ENCODE data around the gene PRICKLE3.

PRICKLE3 gene

DNA sequence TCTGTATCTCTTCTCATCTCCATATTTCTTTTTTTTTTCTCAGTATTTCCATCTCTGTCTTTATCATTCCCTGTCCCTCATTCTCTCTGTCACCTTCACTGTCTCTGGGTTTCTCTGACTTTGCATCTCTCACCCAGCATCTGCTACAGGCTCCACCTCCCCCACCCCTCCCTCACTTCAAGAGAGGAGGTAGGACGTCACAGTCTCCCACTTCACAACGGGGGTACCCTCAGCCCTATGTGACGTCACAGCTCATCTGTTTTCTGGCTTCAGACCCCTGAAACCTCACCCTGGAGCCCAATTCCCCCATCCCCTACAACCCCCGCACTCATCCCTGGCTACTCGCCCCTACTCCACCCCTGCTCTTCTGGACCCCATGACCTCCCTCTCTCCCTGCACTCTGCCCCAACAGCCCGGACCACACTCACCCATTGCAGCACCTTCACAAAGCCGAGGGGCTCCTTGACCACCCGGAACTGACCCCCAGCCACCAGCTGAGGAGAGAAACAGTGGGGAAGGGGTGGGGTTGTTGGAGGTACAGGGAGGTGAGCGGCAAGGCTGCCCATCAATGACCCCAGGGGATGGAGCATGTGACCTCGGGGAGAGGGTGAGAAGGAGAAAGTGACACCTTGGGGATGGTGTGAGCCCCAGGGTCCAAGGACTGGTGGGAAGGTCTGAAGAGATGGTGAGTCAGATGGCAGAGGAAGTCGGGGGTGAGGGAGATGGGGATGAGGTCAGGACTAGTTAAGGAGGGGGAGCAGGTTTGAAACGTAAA lies 12.6 kb upstream of the PRICKLE3 start:
- H3K27me3 Mint-ChIP-seq, result peaks cover 20% of the 10 kb centered on the region
- no peak for DNase-seq
- peak overlapping the region; percentile 51 for H3K4me3 Mint-ChIP-seq
- H3K27ac Mint-ChIP-seq, result no peak overlapping the region
- peaks cover 23% of the 10 kb centered on the region for H3K4me1 Mint-ChIP-seq (ENCODE audit: low read depth)
- H3K9me3 Mint-ChIP-seq, result no peaks in the 10 kb centered on the region
- no peaks in the 10 kb centered on the region for H3K36me3 Mint-ChIP-seq (ENCODE audit: low read depth)

DNA sequence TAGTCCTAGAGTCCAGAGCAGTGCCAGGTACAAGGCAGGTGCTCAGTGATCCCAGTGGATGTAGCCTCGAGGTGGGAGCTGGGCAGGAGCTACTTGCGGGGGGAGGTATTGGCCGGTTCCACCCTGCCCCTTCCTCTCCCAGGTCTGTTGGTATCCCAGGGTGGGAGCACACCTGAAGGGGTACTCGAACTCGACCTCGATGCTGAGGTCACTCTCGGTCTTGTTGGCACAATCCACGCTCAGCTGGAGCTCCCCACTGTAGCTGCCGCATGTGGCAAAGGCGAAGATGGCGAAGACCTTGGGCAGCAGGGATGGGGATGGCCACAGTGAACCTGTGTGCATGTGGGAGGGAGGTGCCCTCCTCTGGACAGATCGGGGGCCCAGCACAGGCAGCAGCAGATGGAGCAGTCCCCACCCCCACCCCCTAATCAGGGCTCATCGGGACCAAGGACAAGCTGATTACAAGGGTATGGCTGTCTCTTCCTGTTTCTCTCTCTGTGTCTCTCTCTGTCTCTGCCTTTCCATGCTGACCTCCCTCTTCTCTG lies 11.4 kb upstream of the PRICKLE3 start:
- H3K36me3 Mint-ChIP-seq (ENCODE audit: low read depth), result no peaks in the 10 kb centered on the region
- no peak overlapping the region for H3K27ac Mint-ChIP-seq
- peaks cover 16% of the 10 kb centered on the region for H3K27me3 Mint-ChIP-seq
- DNase-seq, result no peak
- no peak overlapping the region for H3K4me3 Mint-ChIP-seq
- H3K9me3 Mint-ChIP-seq, result no peaks in the 10 kb centered on the region
- H3K4me1 Mint-ChIP-seq (ENCODE audit: low read depth), result peaks cover 34% of the 10 kb centered on the region

DNA sequence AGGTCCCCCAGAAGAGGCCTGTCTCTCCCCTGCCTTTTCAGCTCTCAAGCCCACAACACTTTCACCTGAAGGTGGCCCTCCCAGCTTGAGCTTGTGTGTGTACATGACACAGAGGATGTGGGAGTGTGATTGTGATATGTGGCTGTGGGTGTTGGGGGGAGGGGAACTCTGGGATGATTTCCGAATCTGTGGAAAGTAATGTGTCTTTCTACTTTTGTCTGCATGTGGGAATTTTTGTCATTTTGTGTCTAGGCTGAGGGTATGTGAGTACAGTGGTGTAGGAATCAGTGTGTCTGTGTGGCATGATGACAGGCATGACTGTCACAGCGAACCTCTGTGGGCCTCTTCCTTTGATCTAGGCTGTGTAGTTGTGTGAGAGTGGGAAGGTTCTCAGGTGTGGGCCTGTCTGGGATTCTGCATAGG lies 7.4 kb upstream of the PRICKLE3 start:
- Mint-ChIP-seq H3K27ac (peak overlapping the region; percentile 73), H3K4me3 (no peak overlapping the region), H3K4me1 (ENCODE audit: low read depth) (peaks cover 33% of the 10 kb centered on the region)

DNA sequence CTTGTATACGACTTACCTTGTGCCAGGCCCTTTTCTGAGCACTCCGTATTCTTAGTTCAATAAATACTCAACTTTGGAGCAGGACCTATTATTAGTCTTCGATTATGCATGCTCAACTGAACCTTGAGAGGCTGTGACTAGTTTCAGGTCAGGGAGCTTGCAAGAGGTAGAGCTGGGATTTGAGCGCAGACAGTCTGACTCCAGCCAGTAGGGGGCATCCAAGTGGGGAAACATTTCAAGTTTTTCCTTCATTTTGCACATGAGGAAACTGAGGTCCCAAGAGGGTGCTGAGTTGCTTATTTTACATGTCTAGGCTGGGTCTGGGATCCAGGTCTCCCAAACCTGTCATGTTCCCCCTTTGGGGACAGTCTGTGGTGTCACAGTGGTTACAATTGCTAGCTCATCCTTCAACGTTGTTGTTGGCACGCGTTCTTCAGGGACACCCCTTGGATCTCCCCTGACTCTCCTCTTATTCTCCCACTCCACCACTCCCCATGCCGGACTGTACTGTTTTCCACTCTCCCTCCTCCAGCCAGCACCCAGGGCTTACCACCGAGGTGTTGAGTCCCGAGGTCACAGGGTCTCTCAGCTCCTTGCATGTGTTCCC lies 6.7 kb upstream of the PRICKLE3 start:
- Mint-ChIP-seq H3K27ac (peak overlapping the region; percentile 73), H3K4me3 (peak overlapping the region; percentile 49), H3K36me3 (ENCODE audit: low read depth) (peaks cover 2% of the 10 kb centered on the region), H3K27me3 (peaks cover 10% of the 10 kb centered on the region), H3K9me3 (no peaks in the 10 kb centered on the region), H3K4me1 (ENCODE audit: low read depth) (peaks cover 27% of the 10 kb centered on the region)
- no peak for DNase-seq

More for the DNA sequence above, 7.4 kb upstream of the PRICKLE3 start:
- peaks cover 2% of the 10 kb centered on the region for H3K36me3 Mint-ChIP-seq (ENCODE audit: low read depth)
- peaks cover 17% of the 10 kb centered on the region for H3K27me3 Mint-ChIP-seq
- no peaks in the 10 kb centered on the region for H3K9me3 Mint-ChIP-seq
- no peak for DNase-seq

DNA sequence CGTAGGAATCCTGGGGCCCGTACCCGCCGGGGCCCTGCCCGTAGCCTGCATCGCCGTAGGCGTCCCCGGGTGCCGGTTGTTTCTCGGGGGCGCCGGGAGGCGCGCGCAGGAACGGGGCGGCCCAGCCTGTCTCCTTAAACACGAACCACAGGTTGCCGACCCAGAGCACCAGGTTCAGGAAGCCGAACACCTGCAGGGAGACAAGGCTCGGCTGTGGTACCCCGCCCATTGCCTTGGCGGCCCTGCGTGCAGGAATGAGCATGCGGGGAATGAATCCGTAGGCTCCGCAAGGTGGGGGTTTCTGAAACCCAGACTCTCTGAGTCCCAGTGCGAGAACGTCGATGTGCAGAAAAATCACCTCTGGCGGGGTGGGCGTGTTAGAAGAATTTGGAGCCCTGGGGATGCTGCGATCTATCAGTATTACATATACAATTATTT lies 5.4 kb upstream of the PRICKLE3 start:
- Mint-ChIP-seq H3K27me3 (peaks cover 4% of the 10 kb centered on the region), H3K36me3 (ENCODE audit: low read depth) (peaks cover 2% of the 10 kb centered on the region), H3K4me3 (peak overlapping the region; percentile 86), H3K9me3 (no peaks in the 10 kb centered on the region), H3K4me1 (ENCODE audit: low read depth) (peaks cover 28% of the 10 kb centered on the region), H3K27ac (peak overlapping the region; percentile 94)
- no peak for DNase-seq

DNA sequence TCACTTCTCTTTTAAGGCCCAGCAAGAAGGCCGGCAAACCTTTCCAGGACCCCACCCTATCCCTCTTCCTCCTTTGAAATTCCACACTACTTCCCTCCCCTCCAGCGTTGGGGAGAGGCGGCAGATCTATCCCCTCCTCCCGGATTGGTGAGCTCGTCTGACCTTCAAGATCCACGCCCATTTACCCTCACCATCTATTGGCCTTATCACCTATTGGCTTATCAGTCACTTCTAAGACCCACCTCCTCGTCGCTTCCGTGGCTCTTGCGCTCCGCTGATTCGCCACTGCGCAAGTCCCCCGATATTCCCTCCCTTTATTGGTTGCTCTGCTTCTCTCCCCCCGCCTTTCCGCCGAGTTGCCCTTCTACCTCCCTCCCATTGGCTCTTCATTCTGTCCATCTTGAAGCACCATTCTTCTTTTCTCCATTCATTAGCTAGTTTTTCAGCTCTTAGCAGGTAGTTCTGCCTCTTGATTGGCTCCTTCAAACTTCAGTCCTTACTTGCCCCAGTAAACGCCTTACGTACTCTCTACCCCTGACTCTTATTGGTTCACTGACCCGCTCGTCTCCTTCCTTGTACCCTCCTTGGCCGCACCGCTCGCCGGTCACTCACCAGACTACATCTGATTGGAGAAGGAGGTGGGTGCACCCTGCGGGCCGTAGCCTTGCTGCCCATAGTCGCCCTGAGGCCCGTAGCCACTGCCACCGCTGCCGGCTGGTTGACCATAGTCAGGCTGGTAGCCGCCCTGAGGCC lies 4.8 kb upstream of the PRICKLE3 start:
- Mint-ChIP-seq H3K4me1 (ENCODE audit: low read depth) (peaks cover 31% of the 10 kb centered on the region), H3K36me3 (ENCODE audit: low read depth) (peaks cover 2% of the 10 kb centered on the region), H3K4me3 (peak overlapping the region; percentile 86), H3K27ac (peak overlapping the region; percentile 94), H3K27me3 (peaks cover 4% of the 10 kb centered on the region), H3K9me3 (no peaks in the 10 kb centered on the region)
- peak; percentile 80 for DNase-seq

DNA sequence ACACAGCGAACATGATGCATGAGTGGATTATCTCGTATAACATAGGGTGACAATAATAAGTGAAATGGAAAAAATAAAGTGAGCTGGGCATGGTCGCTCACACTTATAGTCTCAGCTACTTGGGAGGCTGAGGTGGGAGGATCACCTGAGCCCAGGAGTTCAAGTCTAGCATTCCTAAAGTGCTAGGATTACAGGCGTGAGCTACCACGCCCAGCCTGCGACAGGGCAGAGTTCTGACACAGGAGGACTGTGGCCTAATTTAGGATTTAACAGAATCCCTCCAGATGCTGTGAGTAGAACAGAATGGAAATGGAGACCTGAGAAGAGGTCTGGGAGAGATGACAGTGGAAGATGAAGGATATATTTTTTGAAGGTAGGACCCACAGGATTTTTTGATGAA lies 3.4 kb upstream of the PRICKLE3 start:
- Mint-ChIP-seq H3K27me3 (peaks cover 10% of the 10 kb centered on the region), H3K4me3 (peak overlapping the region; percentile 86), H3K36me3 (ENCODE audit: low read depth) (peaks cover 2% of the 10 kb centered on the region), H3K9me3 (no peaks in the 10 kb centered on the region), H3K27ac (no peak overlapping the region), H3K4me1 (ENCODE audit: low read depth) (peaks cover 35% of the 10 kb centered on the region)
- no peak for DNase-seq

DNA sequence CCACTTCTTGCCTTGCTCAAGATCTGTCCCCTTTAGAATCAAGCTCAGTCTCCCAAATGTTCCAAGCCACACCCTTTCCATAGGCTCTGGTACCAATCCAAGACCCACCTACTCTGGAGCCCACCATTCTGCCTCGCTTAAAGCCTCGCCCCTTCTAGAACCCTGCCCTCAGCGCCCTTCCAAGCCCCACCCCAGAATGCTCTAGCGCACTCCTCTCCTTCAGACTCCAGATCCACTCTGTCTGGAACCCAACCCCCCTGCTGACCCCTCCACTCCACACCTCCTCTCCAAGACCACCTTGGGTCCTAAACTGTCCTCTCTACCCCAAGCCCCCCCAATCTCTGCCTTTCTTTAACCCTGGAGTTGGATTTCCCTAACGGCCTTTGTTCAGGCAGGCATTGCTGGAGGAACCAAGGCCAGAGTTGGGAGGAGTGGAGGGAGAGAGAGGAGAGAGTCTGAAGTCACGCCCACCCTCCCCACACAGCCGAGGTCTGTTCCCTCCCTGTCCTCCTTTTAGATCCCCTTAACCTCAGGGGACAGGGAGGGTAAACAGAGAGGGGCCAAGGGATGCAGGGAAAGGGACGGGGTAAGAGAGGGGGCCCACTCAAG lies 2.4 kb upstream of the PRICKLE3 start:
- Mint-ChIP-seq H3K27ac (no peak overlapping the region), H3K4me1 (ENCODE audit: low read depth) (peaks cover 31% of the 10 kb centered on the region), H3K4me3 (no peak overlapping the region)

DNA sequence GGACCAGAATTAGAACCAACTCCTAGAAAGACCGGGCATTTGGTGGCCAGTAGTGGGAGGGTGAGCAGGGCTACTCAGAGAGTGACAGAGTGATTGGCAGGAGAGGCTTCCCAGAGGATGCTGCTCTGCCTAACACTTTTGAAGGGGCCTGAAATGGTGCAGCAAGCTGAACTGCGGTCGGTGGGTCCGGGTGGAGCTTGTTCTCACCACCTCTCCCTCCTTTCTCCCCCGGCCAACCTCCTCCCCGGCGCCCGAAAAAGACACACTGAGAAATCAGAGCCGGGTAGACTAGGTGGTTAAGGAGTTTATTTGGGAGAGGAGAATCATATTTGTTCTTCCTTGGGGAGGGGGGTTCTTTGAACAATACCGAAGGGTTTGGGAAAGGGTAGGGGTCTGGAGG lies 1.4 kb upstream of the PRICKLE3 start:
- DNase-seq, result no peak
- H3K9me3 Mint-ChIP-seq, result no peaks in the 10 kb centered on the region
- H3K4me3 Mint-ChIP-seq, result no peak overlapping the region
- peaks cover 21% of the 10 kb centered on the region for H3K4me1 Mint-ChIP-seq (ENCODE audit: low read depth)
- peaks cover 10% of the 10 kb centered on the region for H3K27me3 Mint-ChIP-seq
- H3K36me3 Mint-ChIP-seq (ENCODE audit: low read depth), result peaks cover 19% of the 10 kb centered on the region
- no peak overlapping the region for H3K27ac Mint-ChIP-seq

More for the DNA sequence above, 2.4 kb upstream of the PRICKLE3 start:
- Mint-ChIP-seq H3K9me3 (no peaks in the 10 kb centered on the region), H3K36me3 (ENCODE audit: low read depth) (peaks cover 11% of the 10 kb centered on the region), H3K27me3 (peaks cover 10% of the 10 kb centered on the region)
- DNase-seq, result no peak

DNA sequence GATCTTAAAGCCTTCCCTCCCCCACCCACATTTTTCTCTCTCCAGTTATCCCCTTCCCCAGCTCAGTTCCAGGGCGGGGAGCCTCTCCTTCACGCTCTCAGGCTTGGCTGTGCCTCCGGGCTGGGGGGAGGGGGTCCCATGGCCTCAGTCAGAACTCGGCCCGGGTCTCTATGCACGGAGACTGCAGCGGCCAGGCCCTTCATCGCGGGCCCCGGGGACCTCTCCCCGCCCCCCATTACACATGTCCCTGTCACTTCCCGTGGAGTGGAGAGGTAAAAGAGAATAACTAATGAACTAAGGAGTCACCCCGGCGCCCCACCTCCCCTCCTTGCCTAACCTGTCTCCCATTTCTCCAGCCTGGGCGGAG lies 838 bp upstream of the PRICKLE3 start:
- H3K4me1 Mint-ChIP-seq (ENCODE audit: low read depth), result peaks cover 18% of the 10 kb centered on the region
- peaks cover 24% of the 10 kb centered on the region for H3K36me3 Mint-ChIP-seq (ENCODE audit: low read depth)
- no peak overlapping the region for H3K4me3 Mint-ChIP-seq
- DNase-seq, result no peak
- peaks cover 10% of the 10 kb centered on the region for H3K27me3 Mint-ChIP-seq
- no peak overlapping the region for H3K27ac Mint-ChIP-seq
- no peaks in the 10 kb centered on the region for H3K9me3 Mint-ChIP-seq

DNA sequence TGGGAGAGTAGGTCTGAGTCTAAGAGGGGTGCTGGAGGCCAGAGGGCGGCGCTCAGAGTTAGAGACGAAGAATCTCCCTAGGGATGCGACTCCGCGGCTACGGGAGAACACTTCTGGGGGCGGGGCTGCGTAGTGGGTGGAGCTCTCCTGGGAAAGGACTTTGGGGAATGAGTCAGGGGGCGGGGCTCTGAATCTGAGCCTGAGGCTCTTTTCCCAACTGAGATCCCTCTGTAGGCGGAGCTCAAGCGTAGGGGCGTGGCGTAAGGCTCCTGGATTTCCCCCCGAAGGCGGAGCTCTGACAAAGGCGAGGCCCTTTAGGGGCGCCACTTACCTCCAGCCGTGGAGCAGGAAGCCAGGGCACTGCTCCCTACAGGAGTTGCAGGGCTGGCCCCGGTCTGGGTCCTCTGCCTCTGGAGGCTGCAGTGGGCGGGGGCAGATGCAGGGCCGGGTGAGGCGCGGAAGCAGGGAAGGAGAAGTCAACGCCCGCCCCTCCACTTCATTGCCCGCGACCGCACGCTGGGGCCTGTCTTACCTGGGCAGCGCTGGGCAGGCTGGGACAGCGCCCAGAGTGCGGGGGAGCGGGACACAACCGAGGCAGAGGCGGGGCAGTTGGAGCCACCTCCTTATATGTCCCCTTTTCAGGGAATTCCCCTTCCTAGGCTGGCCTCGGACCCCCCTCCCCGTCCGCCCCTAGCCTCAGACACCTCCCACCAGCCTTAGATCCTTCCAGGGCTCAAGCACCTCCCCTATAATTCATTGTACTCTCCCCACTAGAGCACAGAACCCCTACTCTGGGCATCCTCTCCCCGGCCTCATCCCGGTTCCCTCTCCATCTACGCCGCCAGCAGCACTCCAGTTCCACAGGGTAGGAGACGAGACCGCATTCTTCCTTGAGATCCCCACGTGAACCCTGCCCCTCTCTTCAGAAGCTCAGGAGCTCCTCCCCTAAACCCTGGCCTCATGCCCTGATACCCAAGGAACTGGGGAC lies 1.6 kb downstream of the PRICKLE3 start:
- peaks cover 11% of the 10 kb centered on the region for H3K4me1 Mint-ChIP-seq (ENCODE audit: low read depth)
- H3K9me3 Mint-ChIP-seq, result no peaks in the 10 kb centered on the region
- H3K27ac Mint-ChIP-seq, result peak overlapping the region; percentile 83
- peak overlapping the region; percentile 84 for H3K4me3 Mint-ChIP-seq
- peaks cover 5% of the 10 kb centered on the region for H3K27me3 Mint-ChIP-seq
- DNase-seq, result peak; percentile 49
- H3K36me3 Mint-ChIP-seq (ENCODE audit: low read depth), result peaks cover 37% of the 10 kb centered on the region

DNA sequence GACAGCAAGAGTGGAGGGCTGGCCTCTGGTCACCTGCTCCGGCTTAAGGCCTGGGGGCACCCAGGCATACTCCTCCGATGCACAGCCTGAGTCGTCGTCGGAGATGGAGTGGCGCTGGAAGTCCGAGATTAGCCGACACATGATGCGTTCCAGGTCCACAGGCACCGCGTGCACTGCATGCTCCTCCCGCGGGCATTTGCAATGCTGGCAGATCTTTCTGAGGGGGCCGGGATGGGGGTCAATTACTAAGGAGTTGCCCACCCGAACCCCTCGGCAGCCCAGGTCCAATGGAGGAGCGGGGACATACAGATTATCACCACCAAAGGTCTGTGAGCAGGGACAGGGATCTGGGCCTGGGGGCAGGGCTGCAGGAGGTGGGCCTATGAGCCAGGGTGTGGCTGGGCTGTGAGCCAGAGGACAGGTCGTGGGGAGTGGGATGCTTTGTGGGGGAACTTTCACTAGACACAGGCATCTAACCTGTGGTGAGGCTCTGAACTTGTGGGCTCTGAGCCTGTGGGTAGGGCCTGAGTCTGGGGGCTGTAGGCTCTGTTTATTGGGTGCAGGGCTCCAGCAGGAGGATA lies 2.4 kb downstream of the PRICKLE3 start:
- no peak for DNase-seq
- Mint-ChIP-seq H3K4me1 (ENCODE audit: low read depth) (peaks cover 10% of the 10 kb centered on the region), H3K4me3 (peak overlapping the region; percentile 84), H3K9me3 (no peaks in the 10 kb centered on the region), H3K27me3 (peaks cover 5% of the 10 kb centered on the region), H3K36me3 (ENCODE audit: low read depth) (peaks cover 45% of the 10 kb centered on the region), H3K27ac (peak overlapping the region; percentile 83)

DNA sequence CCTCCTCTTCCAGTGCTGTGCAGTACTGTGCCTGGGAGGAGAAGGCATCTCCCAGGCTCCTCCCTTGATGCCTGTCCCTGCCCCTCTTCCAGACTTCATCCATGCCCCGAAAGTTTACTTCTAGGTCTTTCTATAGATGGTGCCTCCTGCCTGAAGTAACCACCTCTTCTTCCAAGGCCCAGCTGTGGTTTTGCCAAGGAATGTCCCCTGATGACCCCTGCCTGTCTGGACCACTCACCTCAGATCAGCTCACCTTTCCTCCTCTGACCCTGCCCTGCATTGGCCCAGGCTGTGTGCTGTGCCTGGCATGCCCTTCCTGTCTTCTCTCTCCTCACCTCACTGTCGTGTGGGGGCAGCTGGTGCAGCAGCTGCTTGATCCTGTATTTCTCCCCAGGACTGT lies 6.8 kb downstream of the PRICKLE3 start:
- Mint-ChIP-seq H3K4me1 (ENCODE audit: low read depth) (peaks cover 17% of the 10 kb centered on the region), H3K27me3 (no peaks in the 10 kb centered on the region), H3K27ac (peak overlapping the region; percentile 4), H3K4me3 (no peak overlapping the region), H3K36me3 (ENCODE audit: low read depth) (peaks cover 81% of the 10 kb centered on the region), H3K9me3 (no peaks in the 10 kb centered on the region)
- no peak for DNase-seq
